ENCODE results near the gene S1PR4.
"Not testable (repeated sequence)": the region's sequence is repeated elsewhere in the genome, so short reads cannot be mapped to it uniquely, and the experiment has no call there.

Gene S1PR4

GRCh38 chr19:3153286-3154230 is 25.0 kb upstream of the S1PR4 start:
- DNase-seq (ENCODE audit: low spot score), result no peak

- DNase-seq (ENCODE audit: low spot score), result not testable (repeated sequence)
Measured at GRCh38 chr19:3154447-3154846, 24.1 kb upstream of the S1PR4 start.

GRCh38 chr19:3154957-3155736 is 23.4 kb upstream of the S1PR4 start:
- no peak for DNase-seq (ENCODE audit: low spot score)

GRCh38 chr19:3157096-3157845 is 21.3 kb upstream of the S1PR4 start:
- no peak for DNase-seq (ENCODE audit: low spot score)

- DNase-seq (ENCODE audit: low spot score), result no peak
Measured at GRCh38 chr19:3159565-3159964, 19.0 kb upstream of the S1PR4 start.

- no peak for DNase-seq (ENCODE audit: low spot score)
Measured at GRCh38 chr19:3160219-3160618, 18.4 kb upstream of the S1PR4 start.

GRCh38 chr19:3161453-3161852 is 17.1 kb upstream of the S1PR4 start:
- no peak for DNase-seq (ENCODE audit: low spot score)

GRCh38 chr19:3162418-3163229 is 15.9 kb upstream of the S1PR4 start:
- DNase-seq (ENCODE audit: low spot score), result no peak

- peak; percentile 43 for DNase-seq (ENCODE audit: low spot score)
Measured at GRCh38 chr19:3163230-3163886, 15.2 kb upstream of the S1PR4 start.

GRCh38 chr19:3163943-3164342 is 14.6 kb upstream of the S1PR4 start:
- DNase-seq (ENCODE audit: low spot score), result no peak

- DNase-seq (ENCODE audit: low spot score), result no peak
Measured at GRCh38 chr19:3167533-3168272, 10.9 kb upstream of the S1PR4 start.

GRCh38 chr19:3171894-3172672 is 6.5 kb upstream of the S1PR4 start:
- DNase-seq (ENCODE audit: low spot score), result no peak

- not testable (repeated sequence) for DNase-seq (ENCODE audit: low spot score)
Measured at GRCh38 chr19:3172673-3173000, 5.9 kb upstream of the S1PR4 start.

- DNase-seq (ENCODE audit: low spot score), result no peak
Measured at GRCh38 chr19:3175781-3176714, 2.5 kb upstream of the S1PR4 start.

GRCh38 chr19:3176715-3177501 is 1.7 kb upstream of the S1PR4 start:
- DNase-seq (ENCODE audit: low spot score), result no peak

- no peak for DNase-seq (ENCODE audit: low spot score)
Measured at GRCh38 chr19:3178973-3179738, 587 bp downstream of the S1PR4 start.
